HepG2 (cell line): ENCODE data around the gene SPAG8. TPM values are rescaled to one million over a fixed set of nuclear protein-coding genes. Genes with fewer than 3 reads are reported as not detected.

Experiments
- ATRX ChIP-seq: sonication (generic); formaldehyde crosslinking; IDR thresholded peaks from 2 replicates; pipeline ENCODE4 v1.4.0; 2020; ENCODE audit warnings: missing genetic modification reagents, borderline replicate concordance
- CCDC6 ChIP-seq: sonication (generic); formaldehyde crosslinking; IDR thresholded peaks from 2 replicates; pipeline ENCODE4 v1.8.1; 2022; ENCODE audit warnings: mild to moderate bottlenecking, missing genetic modification reagents, moderate library complexity
- EEA1 ChIP-seq: sonication (generic); formaldehyde crosslinking; IDR thresholded peaks from 2 replicates; pipeline ENCODE4 v1.5.1; 2020; ENCODE audit warnings: mild to moderate bottlenecking, missing genetic modification reagents, borderline replicate concordance
- FOSL2 ChIP-seq: sonication (generic); formaldehyde crosslinking; IDR thresholded peaks from 2 replicates; pipeline ENCODE4 v1.4.0; 2020; ENCODE audit warnings: missing genetic modification reagents
- NFYB ChIP-seq: sonication (generic); formaldehyde crosslinking; IDR thresholded peaks from 2 replicates; pipeline ENCODE4 v1.4.0; 2020; ENCODE audit warnings: missing genetic modification reagents
- NKX3-1 ChIP-seq: sonication (generic); formaldehyde crosslinking; IDR thresholded peaks from 2 replicates; pipeline ENCODE4 v1.5.0; 2020; ENCODE audit warnings: missing genetic modification reagents
- NONO ChIP-seq, 2 experiments: fragments of 450-650 bp in 1 of 2; sonication (generic) in 1 of 2; formaldehyde crosslinking in 1 of 2; IDR thresholded peaks in 1 of 2; conservative IDR thresholded peaks in 1 of 2; 2 replicates each; pipeline versions ENCODE4 v1.6.1 to v1.8.0; 2017 to 2022; ENCODE audit warnings: mild to moderate bottlenecking in 1 of 2, missing genetic modification reagents in 1 of 2, moderate library complexity in 1 of 2
- ZNF160 ChIP-seq: sonication (generic); formaldehyde crosslinking; IDR thresholded peaks from 2 replicates; pipeline ENCODE4 v1.8.0; 2022; ENCODE audit warnings: mild to moderate bottlenecking, inconsistent platforms, missing genetic modification reagents
- ZNF558 ChIP-seq: sonication (generic); formaldehyde crosslinking; IDR thresholded peaks from 2 replicates; pipeline ENCODE4 v1.9.0; 2022; ENCODE audit warnings: mild to moderate bottlenecking, missing genetic modification reagents, borderline replicate concordance
- polyA plus RNA-seq, 8 experiments: library from polyadenylated mRNA; depleted of rRNA in 3 of 8; stranded (reverse) in 7 of 8; unstranded in 1 of 8; fragments of >200 nt; fragmentation: Illumina TruSeq in 4 of 8; extraction: Trizol in 4 of 8; gene quantifications; 2 replicates each; pipeline versions ENCODE4 v1.2.1 to v1.2.3, GENCODE V29; 2011 to 2016; ENCODE audit warnings: low read depth in 4 of 8, missing spikeins in 1 of 8, mixed read lengths in 1 of 8; ENCODE audit not compliant: insufficient read depth in 1 of 8
- total RNA-seq, 5 experiments: library from RNA; depleted of rRNA; stranded (reverse); fragments of >200 nt; fragmentation: Illumina TruSeq; extraction: Trizol; gene quantifications; 2 replicates each; pipeline ENCODE4 v1.2.3, GENCODE V29; 2016; ENCODE audit warnings: low read depth in 1 of 5
- TF ChIP-seq, protein P1 (sequence below): IDR thresholded peaks from 2 replicates; pipeline ENCODE4 v1.6.1; 2016
- TF ChIP-seq, protein P2 (sequence below): sonication (generic); formaldehyde crosslinking; IDR thresholded peaks from 2 replicates; pipeline ENCODE4 v1.5.0; 2020; ENCODE audit warnings: missing genetic modification reagents
- TF ChIP-seq, protein P3 (sequence below): sonication (generic); formaldehyde crosslinking; IDR thresholded peaks from 2 replicates; pipeline ENCODE4 v1.8.0; 2022; ENCODE audit warnings: mild to moderate bottlenecking, missing genetic modification reagents, moderate library complexity
- TF ChIP-seq, protein P4 (sequence below): sonication (generic); formaldehyde crosslinking; IDR thresholded peaks from 2 replicates; pipeline ENCODE4 v1.5.0; 2020; ENCODE audit warnings: mild to moderate bottlenecking, low read depth, missing genetic modification reagents, borderline replicate concordance
- TF ChIP-seq, protein P5 (sequence below), 2 experiments: sonication (generic) in 1 of 2; formaldehyde crosslinking in 1 of 2; IDR thresholded peaks; 2 replicates each; pipeline versions ENCODE4 v1.4.0 to v1.6.1; 2016 to 2020; ENCODE audit warnings: borderline replicate concordance in 1 of 2, low read depth in 1 of 2, mild to moderate bottlenecking in 1 of 2, missing genetic modification reagents in 1 of 2
- TF ChIP-seq, protein P6 (sequence below): IDR thresholded peaks from 2 replicates; pipeline ENCODE4 v1.4.0; 2020; ENCODE audit warnings: mild to moderate bottlenecking, missing genetic modification reagents
- TF ChIP-seq, protein P7 (sequence below): sonication (generic); formaldehyde crosslinking; IDR thresholded peaks from 2 replicates; pipeline ENCODE4 v1.4.0; 2020; ENCODE audit warnings: mild to moderate bottlenecking, missing genetic modification reagents

SPAG8 gene
- total and polyA plus RNA-seq, 2 of the 13 experiments (the other 11 are each of a cell fraction or from before 2014, with no cell fraction given) = 0.18 to 0.27 TPM

DNA sequence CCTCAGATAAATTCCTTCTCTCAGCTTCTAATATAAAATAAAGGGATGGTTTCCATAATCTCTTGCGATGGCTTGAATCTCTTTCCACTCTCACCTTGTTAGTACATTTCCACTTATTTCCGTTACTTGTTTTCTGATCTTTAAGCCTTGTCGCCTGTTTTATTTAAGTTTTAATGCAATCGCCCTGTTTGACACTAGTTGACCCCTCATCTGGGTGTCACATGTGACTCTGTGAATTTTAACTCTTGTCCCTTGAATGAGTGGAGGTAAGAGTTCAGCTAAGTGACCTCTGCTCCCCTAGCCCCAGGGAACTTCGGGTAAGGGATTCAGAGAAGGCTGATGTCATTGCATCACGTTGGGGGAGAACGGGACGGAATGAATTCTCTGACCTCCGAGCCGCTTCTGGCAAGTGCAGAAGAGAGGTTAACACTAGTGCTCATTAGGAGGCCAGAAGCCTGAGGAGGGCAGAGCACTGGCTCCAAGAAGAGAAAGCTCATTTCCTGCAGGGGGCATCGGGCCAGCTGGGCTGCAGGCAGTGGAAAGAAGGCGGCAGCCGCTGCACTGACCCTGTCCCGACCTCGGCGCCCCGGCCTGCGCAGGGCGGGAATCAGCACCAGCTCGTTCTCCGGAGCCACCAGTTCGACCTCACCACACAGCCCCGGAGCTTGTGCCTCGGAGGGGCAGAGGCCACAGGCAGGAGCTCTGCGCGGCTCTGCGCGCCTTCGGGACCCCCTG, 2.2 kb upstream of the SPAG8 start (continued):
- TF ChIP-seq, protein P1, sequence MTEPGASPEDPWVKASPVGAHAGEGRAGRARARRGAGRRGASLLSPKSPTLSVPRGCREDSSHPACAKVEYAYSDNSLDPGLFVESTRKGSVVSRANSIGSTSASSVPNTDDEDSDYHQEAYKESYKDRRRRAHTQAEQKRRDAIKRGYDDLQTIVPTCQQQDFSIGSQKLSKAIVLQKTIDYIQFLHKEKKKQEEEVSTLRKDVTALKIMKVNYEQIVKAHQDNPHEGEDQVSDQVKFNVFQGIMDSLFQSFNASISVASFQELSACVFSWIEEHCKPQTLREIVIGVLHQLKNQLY = peak; percentile 18; the same call in 1 of the 2 replicates
- TF ChIP-seq, protein P2, sequence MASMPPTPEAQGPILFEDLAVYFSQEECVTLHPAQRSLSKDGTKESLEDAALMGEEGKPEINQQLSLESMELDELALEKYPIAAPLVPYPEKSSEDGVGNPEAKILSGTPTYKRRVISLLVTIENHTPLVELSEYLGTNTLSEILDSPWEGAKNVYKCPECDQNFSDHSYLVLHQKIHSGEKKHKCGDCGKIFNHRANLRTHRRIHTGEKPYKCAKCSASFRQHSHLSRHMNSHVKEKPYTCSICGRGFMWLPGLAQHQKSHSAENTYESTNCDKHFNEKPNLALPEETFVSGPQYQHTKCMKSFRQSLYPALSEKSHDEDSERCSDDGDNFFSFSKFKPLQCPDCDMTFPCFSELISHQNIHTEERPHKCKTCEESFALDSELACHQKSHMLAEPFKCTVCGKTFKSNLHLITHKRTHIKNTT (CRISPR knock-in tag) = no peak
- TF ChIP-seq, protein P3, sequence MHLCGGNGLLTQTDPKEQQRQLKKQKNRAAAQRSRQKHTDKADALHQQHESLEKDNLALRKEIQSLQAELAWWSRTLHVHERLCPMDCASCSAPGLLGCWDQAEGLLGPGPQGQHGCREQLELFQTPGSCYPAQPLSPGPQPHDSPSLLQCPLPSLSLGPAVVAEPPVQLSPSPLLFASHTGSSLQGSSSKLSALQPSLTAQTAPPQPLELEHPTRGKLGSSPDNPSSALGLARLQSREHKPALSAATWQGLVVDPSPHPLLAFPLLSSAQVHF (CRISPR knock-in tag) = no peak
- TF ChIP-seq ZNF558 (CRISPR knock-in tag) (peak; percentile 12; the same call in 1 of the 2 replicates), NONO (IDR thresholded peaks at IDR 0.05) (no peak), NONO (CRISPR knock-in tag; conservative IDR thresholded peaks at IDR 0.05) (no peak), NFYB (CRISPR knock-in tag) (no peak), ATRX (CRISPR knock-in tag) (no peak), CCDC6 (CRISPR knock-in tag) (no peak), EEA1 (no peak), FOSL2 (CRISPR knock-in tag) (peak; percentile 26; the same call in 1 of the 2 replicates), ZNF160 (CRISPR knock-in tag) (peak; percentile 22; the same call in 1 of the 2 replicates), NKX3-1 (CRISPR knock-in tag) (peak; percentile 25)
- TF ChIP-seq, protein P4, sequence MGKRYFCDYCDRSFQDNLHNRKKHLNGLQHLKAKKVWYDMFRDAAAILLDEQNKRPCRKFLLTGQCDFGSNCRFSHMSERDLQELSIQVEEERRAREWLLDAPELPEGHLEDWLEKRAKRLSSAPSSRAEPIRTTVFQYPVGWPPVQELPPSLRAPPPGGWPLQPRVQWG (CRISPR knock-in tag) = no peak
- TF ChIP-seq, protein P5, sequence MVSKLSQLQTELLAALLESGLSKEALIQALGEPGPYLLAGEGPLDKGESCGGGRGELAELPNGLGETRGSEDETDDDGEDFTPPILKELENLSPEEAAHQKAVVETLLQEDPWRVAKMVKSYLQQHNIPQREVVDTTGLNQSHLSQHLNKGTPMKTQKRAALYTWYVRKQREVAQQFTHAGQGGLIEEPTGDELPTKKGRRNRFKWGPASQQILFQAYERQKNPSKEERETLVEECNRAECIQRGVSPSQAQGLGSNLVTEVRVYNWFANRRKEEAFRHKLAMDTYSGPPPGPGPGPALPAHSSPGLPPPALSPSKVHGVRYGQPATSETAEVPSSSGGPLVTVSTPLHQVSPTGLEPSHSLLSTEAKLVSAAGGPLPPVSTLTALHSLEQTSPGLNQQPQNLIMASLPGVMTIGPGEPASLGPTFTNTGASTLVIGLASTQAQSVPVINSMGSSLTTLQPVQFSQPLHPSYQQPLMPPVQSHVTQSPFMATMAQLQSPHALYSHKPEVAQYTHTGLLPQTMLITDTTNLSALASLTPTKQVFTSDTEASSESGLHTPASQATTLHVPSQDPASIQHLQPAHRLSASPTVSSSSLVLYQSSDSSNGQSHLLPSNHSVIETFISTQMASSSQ (IDR thresholded peaks at IDR 0.05; ENCODE audit: low read depth) = peak; percentile 47; the same call in 1 of the 2 replicates
- TF ChIP-seq, protein P5 (CRISPR knock-in tag; IDR thresholded peaks at IDR 0.05; ENCODE audit: borderline replicate concordance) = no peak
- TF ChIP-seq, protein P6, sequence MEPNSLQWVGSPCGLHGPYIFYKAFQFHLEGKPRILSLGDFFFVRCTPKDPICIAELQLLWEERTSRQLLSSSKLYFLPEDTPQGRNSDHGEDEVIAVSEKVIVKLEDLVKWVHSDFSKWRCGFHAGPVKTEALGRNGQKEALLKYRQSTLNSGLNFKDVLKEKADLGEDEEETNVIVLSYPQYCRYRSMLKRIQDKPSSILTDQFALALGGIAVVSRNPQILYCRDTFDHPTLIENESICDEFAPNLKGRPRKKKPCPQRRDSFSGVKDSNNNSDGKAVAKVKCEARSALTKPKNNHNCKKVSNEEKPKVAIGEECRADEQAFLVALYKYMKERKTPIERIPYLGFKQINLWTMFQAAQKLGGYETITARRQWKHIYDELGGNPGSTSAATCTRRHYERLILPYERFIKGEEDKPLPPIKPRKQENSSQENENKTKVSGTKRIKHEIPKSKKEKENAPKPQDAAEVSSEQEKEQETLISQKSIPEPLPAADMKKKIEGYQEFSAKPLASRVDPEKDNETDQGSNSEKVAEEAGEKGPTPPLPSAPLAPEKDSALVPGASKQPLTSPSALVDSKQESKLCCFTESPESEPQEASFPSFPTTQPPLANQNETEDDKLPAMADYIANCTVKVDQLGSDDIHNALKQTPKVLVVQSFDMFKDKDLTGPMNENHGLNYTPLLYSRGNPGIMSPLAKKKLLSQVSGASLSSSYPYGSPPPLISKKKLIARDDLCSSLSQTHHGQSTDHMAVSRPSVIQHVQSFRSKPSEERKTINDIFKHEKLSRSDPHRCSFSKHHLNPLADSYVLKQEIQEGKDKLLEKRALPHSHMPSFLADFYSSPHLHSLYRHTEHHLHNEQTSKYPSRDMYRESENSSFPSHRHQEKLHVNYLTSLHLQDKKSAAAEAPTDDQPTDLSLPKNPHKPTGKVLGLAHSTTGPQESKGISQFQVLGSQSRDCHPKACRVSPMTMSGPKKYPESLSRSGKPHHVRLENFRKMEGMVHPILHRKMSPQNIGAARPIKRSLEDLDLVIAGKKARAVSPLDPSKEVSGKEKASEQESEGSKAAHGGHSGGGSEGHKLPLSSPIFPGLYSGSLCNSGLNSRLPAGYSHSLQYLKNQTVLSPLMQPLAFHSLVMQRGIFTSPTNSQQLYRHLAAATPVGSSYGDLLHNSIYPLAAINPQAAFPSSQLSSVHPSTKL = no peak; the same call in 1 of the 2 replicates
- TF ChIP-seq, protein P7, sequence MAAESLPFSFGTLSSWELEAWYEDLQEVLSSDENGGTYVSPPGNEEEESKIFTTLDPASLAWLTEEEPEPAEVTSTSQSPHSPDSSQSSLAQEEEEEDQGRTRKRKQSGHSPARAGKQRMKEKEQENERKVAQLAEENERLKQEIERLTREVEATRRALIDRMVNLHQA = no peak
